Measurements from ENCODE around the gene PRSS2. TPM values are rescaled to one million over a fixed set of nuclear protein-coding genes. Genes with fewer than 3 reads are reported as not detected.
A peak's percentile ranks its signal among the peaks of the same experiment; 100 is the strongest.

PRSS2 gene
- total RNA-seq, 4 donors from 2014 or later, result 29.7 to 243 (median 208) TPM

DNA sequence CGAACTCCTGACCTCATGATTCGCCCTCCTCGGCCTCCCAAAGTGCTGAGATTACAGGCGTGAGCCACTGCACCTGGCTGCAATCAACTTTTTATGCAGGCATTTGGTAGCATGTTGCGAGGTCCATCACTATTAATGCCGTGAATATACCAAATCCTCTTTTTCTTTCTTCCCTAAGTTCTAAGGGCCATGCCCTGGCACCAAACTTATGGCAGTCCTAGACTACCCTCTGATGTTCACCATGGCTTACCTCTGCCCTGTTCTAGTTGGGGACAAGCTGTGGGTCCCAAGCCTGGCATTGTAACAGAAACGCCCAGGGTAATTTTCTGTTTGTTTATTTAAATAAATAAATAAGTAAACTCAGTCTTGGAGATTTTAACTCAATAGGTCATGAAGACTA, 13.3 kb downstream of the PRSS2 start:
- Histone ChIP-seq H3K4me3 (no peak overlapping the region), H3K4me1 (no peaks in the 10 kb centered on the region), H3K27ac (peak overlapping the region in 1 of 4 donors; percentile 68), H3K36me3 (no peaks in the 10 kb centered on the region), H3K27me3 (no peaks in the 10 kb centered on the region), H3K9me3 (no peaks in the 10 kb centered on the region)
- no peak for DNase-seq
- no peak for TF ChIP-seq POLR2A (IDR thresholded peaks at IDR 0.05)
- TF ChIP-seq CTCF (IDR thresholded peaks at IDR 0.05), result no peak

GRCh38 chr7:142784716-142785115, 13.9 kb downstream of the PRSS2 start:
- Histone ChIP-seq H3K36me3 (no peaks in the 10 kb centered on the region), H3K4me1 (no peaks in the 10 kb centered on the region), H3K27ac (peak overlapping the region in 2 of 4 donors; percentile 27 to 31), H3K9me3 (no peaks in the 10 kb centered on the region), H3K27me3 (no peaks in the 10 kb centered on the region), H3K4me3 (no peak overlapping the region)
- TF ChIP-seq CTCF (IDR thresholded peaks at IDR 0.05) (no peak), POLR2A (IDR thresholded peaks at IDR 0.05) (no peak)
- no peak for DNase-seq

DNA sequence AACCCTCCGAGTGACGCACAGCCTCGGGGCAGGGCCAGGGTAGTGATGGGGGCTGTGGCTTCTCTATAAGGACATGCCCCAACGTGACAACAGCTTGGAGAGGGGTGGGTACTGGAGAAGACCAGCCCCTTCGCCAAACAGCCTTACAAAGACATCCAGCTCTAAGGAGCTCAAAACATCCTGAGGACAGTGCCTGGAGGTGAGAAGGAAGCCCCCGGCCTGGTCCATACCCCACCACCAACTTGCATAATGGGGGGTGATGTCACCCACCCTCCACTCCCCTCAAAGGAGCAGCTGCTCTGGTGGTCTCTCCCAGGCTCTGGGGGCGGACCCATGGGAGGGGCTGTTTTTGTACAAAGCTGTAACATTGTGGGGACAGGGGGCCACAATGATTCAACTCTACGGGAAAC, 15.1 kb downstream of the PRSS2 start:
- peak in 2 of 3 donors; percentile 63 to 82 for DNase-seq
- TF ChIP-seq CTCF (IDR thresholded peaks at IDR 0.05) (no peak), POLR2A (IDR thresholded peaks at IDR 0.05) (peak in 1 of 2 donors; percentile 59)

GRCh38 chr7:142787034-142787768, 16.4 kb downstream of the PRSS2 start:
- H3K27ac ChIP-seq, result peak overlapping the region; percentile 38 to 73 (median 60)
- peak overlapping the region in 3 of 4 donors; percentile 10 to 15 (median 11) for H3K4me3 ChIP-seq

More for the DNA sequence above, 15.1 kb downstream of the PRSS2 start:
- H3K9me3 ChIP-seq, result no peaks in the 10 kb centered on the region
- no peak overlapping the region for H3K4me3 ChIP-seq
- no peaks in the 10 kb centered on the region for H3K4me1 ChIP-seq
- no peaks in the 10 kb centered on the region for H3K36me3 ChIP-seq
- no peaks in the 10 kb centered on the region for H3K27me3 ChIP-seq
- H3K27ac ChIP-seq, result peak overlapping the region in 2 of 4 donors; percentile 55 to 58

GRCh38 chr7:142787783-142788182, 17.0 kb downstream of the PRSS2 start:
- DNase-seq, result no peak
- no peaks in the 10 kb centered on the region for H3K4me1 ChIP-seq
- H3K9me3 ChIP-seq, result no peaks in the 10 kb centered on the region
- peak overlapping the region in 2 of 4 donors; percentile 11 to 15 for H3K4me3 ChIP-seq
- peak overlapping the region; percentile 38 to 73 (median 66) for H3K27ac ChIP-seq
- TF ChIP-seq CTCF (IDR thresholded peaks at IDR 0.05) (no peak), POLR2A (IDR thresholded peaks at IDR 0.05) (no peak)
- no peaks in the 10 kb centered on the region for H3K27me3 ChIP-seq
- H3K36me3 ChIP-seq, result no peaks in the 10 kb centered on the region

More at GRCh38 chr7:142787034-142787768, 16.4 kb downstream of the PRSS2 start:
- DNase-seq, result no peak
- no peaks in the 10 kb centered on the region for H3K36me3 ChIP-seq
- H3K4me1 ChIP-seq, result no peaks in the 10 kb centered on the region
- H3K9me3 ChIP-seq, result no peaks in the 10 kb centered on the region
- no peaks in the 10 kb centered on the region for H3K27me3 ChIP-seq
- no peak for TF ChIP-seq POLR2A (IDR thresholded peaks at IDR 0.05)
- TF ChIP-seq CTCF (IDR thresholded peaks at IDR 0.05), result no peak
